ENCODE measurements around the gene LRFN2. TPM values are rescaled to one million over a fixed set of nuclear protein-coding genes. Genes with fewer than 3 reads are reported as not detected.

The LRFN2 gene
- total and polyA plus RNA-seq, 2 of the 8 experiments (the other 6 are each of a cell fraction or from before 2014, with no cell fraction given): 2.3 TPM

DNA sequence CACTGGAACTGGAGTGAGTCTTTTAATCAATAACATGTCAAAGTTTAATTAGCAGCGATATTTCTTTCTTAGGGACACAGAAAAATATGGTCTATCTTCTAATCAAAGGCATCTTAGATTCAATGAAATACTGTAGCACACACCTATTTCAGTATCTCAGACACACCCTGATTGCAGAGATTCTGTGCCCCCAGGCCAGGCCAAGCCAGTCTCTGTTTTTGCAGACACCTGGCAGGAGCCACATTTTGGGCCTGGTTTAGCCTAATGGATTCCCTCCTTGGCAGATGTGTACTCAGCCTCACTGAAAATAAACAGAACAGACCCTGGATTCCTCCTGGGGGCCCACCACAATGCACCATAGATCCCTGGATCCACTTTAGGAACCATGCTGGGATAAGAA is 74.8 kb downstream of the LRFN2 start (continued):
- TF ChIP-seq CHD7 (IDR thresholded peaks at IDR 0.05; ENCODE audit: insufficient replicate concordance, low read length) (no peak), SIX5 (IDR thresholded peaks at IDR 0.05; ENCODE audit: low read depth, low read length) (no peak), SP1 (IDR thresholded peaks at IDR 0.05; ENCODE audit: low read depth, low read length) (no peak), BCL11A (IDR thresholded peaks at IDR 0.05; ENCODE audit: low read depth in 2 of 2, low read length in 2 of 2) (no peak), CBX5 (IDR thresholded peaks at IDR 0.05; ENCODE audit: low read depth, low read length) (no peak)
- TF ChIP-seq, protein P1, sequence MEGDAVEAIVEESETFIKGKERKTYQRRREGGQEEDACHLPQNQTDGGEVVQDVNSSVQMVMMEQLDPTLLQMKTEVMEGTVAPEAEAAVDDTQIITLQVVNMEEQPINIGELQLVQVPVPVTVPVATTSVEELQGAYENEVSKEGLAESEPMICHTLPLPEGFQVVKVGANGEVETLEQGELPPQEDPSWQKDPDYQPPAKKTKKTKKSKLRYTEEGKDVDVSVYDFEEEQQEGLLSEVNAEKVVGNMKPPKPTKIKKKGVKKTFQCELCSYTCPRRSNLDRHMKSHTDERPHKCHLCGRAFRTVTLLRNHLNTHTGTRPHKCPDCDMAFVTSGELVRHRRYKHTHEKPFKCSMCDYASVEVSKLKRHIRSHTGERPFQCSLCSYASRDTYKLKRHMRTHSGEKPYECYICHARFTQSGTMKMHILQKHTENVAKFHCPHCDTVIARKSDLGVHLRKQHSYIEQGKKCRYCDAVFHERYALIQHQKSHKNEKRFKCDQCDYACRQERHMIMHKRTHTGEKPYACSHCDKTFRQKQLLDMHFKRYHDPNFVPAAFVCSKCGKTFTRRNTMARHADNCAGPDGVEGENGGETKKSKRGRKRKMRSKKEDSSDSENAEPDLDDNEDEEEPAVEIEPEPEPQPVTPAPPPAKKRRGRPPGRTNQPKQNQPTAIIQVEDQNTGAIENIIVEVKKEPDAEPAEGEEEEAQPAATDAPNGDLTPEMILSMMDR (IDR thresholded peaks at IDR 0.05; ENCODE audit: control extremely low read depth in 1 of 3, insufficient read depth in 1 of 3, low read depth in 1 of 3, low read length in 3 of 3): no peak

All from H1 (cell line).